Endothelial cell of umbilical vein (primary cell): ENCODE measurements around the gene CDCA3. TPM values are rescaled to one million over a fixed set of nuclear protein-coding genes. Genes with fewer than 3 reads are reported as not detected.

ENCODE experiments used
- BruUV-seq: library from RNA; stranded (reverse); fragments of 400-500 nt; replicated peaks from 2 replicates; lab custom pipeline; 2021; lab: Mats Ljungman, UMichigan
- CTCF ChIA-PET: fragments of 300-600, 350-600 bp; sonication (Branson Sonifier 250); formaldehyde crosslinking; loops from one replicate; lab custom pipeline; 2021; ENCODE audit warnings: antibody characterized with exemption, inconsistent platforms; lab: Charles Lee
- POLR2A ChIA-PET: fragments of 300-600, 350-600 bp; sonication (Branson Sonifier 250); formaldehyde crosslinking; loops from one replicate; lab custom pipeline; 2021; ENCODE audit warnings: antibody characterized with exemption, inconsistent platforms; lab: Charles Lee
- DNase-seq: peaks from one replicate; pipeline ENCODE4 v3.0.0-alpha.2; 2011; ENCODE audit warnings: low read depth, low spot score
- FAIRE-seq: peaks from 2 replicates; lab custom pipeline; 2011; peaks lifted over from hg19 to GRCh38; lab: Jason Lieb, UNC
- H2AFZ ChIP-seq: 2 replicates; pipeline ENCODE4 v1.6.0; 2012; ENCODE audit warnings: low read depth, low read length, control low read depth, inconsistent platforms
- H3K27ac ChIP-seq: 2 replicates; pipeline ENCODE4 v1.5.1; 2011; ENCODE audit warnings: low read depth, mild to moderate bottlenecking, control low read depth, low read length, moderate library complexity; ENCODE audit not compliant: insufficient read depth
- H3K27me3 ChIP-seq, 2 experiments: 2 replicates each; pipeline versions ENCODE4 v1.6.0 to v1.6.1; 2011; ENCODE audit warnings: low read length in 2 of 2, mixed read lengths in 1 of 2; ENCODE audit not compliant: control insufficient read depth in 2 of 2, insufficient read depth in 2 of 2
- H3K36me3 ChIP-seq, 2 experiments: 2 replicates in 1 of 2; 3 replicates in 1 of 2; pipeline ENCODE4 v1.5.1; 2011; ENCODE audit warnings: low read length in 2 of 2, mild to moderate bottlenecking in 1 of 2, moderate library complexity in 1 of 2; ENCODE audit not compliant: control insufficient read depth in 2 of 2, insufficient read depth in 2 of 2; ENCODE audit errors: extremely low read depth in 1 of 2
- H3K4me1 ChIP-seq: 3 replicates; pipeline ENCODE4 v1.5.1; 2011; ENCODE audit warnings: mild to moderate bottlenecking, low read length; ENCODE audit not compliant: control insufficient read depth, insufficient read depth; ENCODE audit errors: extremely low read depth
- H3K4me2 ChIP-seq: 2 replicates; pipeline ENCODE4 v1.6.1; 2011; ENCODE audit warnings: low read length, control low read depth, mixed read lengths; ENCODE audit not compliant: insufficient read depth
- H3K4me3 ChIP-seq, 3 experiments: fragments of 200-600 bp in 1 of 3; sonication (generic), shearing (Covaris generic) in 1 of 3; replicated peaks in 1 of 3; 2 replicates each; pipeline ENCODE4 v1.5.1; 2011 to 2016; ENCODE audit warnings: control low read depth in 3 of 3, low read length in 3 of 3, mild to moderate bottlenecking in 2 of 3, inconsistent platforms in 1 of 3, low read depth in 1 of 3, moderate library complexity in 1 of 3; ENCODE audit not compliant: insufficient read depth in 1 of 3
- H3K79me2 ChIP-seq: 2 replicates; pipeline ENCODE4 v1.6.0; 2012; ENCODE audit warnings: low read length, inconsistent platforms; ENCODE audit not compliant: control insufficient read depth, insufficient read depth
- H3K9ac ChIP-seq: replicated peaks from 2 replicates; pipeline ENCODE3; 2011; ENCODE audit warnings: low read length, control low read depth; ENCODE audit not compliant: insufficient read depth; ENCODE audit errors: extremely low read depth
- H3K9me1 ChIP-seq: replicated peaks from 3 replicates; pipeline ENCODE4 v1.6.0; 2011; ENCODE audit warnings: mild to moderate bottlenecking, low read length; ENCODE audit not compliant: control insufficient read depth, insufficient read depth; ENCODE audit errors: extremely low read depth
- H3K9me3 ChIP-seq: replicated peaks from 2 replicates; pipeline ENCODE4 v1.5.1; 2012; ENCODE audit warnings: low read length, inconsistent platforms; ENCODE audit not compliant: control insufficient read depth, insufficient read depth
- H4K20me1 ChIP-seq: replicated peaks from 2 replicates; pipeline ENCODE3; 2011; ENCODE audit warnings: mild to moderate bottlenecking, low read length; ENCODE audit not compliant: control insufficient read depth, insufficient read depth; ENCODE audit errors: extremely low read depth
- EZH2 ChIP-seq: IDR thresholded peaks from 2 replicates; pipeline ENCODE4 v1.6.1; 2012; ENCODE audit warnings: borderline replicate concordance, low read depth, mild to moderate bottlenecking, moderate library complexity, low read length, inconsistent platforms; ENCODE audit not compliant: severe bottlenecking
- FOS ChIP-seq: IDR thresholded peaks from 2 replicates; pipeline ENCODE4 v1.6.1; 2011; ENCODE audit warnings: mild to moderate bottlenecking, low read length, moderate library complexity, borderline replicate concordance; ENCODE audit not compliant: insufficient read depth
- GATA2 ChIP-seq: IDR thresholded peaks from 2 replicates; pipeline ENCODE4 v1.7.0; 2011; ENCODE audit warnings: low read depth, mild to moderate bottlenecking, moderate library complexity, mixed read lengths, low read length; ENCODE audit not compliant: insufficient read length, insufficient read depth
- JUN ChIP-seq: IDR thresholded peaks from 2 replicates; pipeline ENCODE4 v1.6.1; 2011; ENCODE audit warnings: borderline replicate concordance, low read depth; ENCODE audit not compliant: insufficient read length, insufficient read depth
- MYC ChIP-seq: IDR thresholded peaks from one replicate; pipeline ENCODE4 v1.6.1; 2011; ENCODE audit warnings: mild to moderate bottlenecking, low read depth, low read length
- POLR2A ChIP-seq: IDR thresholded peaks from 2 replicates; pipeline ENCODE4 v1.6.1; 2012; ENCODE audit warnings: low read depth, mild to moderate bottlenecking, control low read depth, low read length
- POLR2AphosphoS5 ChIP-seq: IDR thresholded peaks from 2 replicates; pipeline ENCODE4 v1.6.1; 2012; ENCODE audit warnings: low read depth, mild to moderate bottlenecking, control low read depth, low read length, moderate library complexity; ENCODE audit not compliant: insufficient read depth
- dilution Hi-C: fragments of 300-500 bp; cut with MboI; formaldehyde crosslinking; loops from one replicate; pipeline ENCODE4 v1.15.0; 2019; ENCODE audit warnings: low sequenced_read_pairs; ENCODE audit not compliant: extremely low pct_ligation_motif_present
- intact Hi-C: fragments of 100-400 bp; cut with micrococcal nuclease; formaldehyde crosslinking; loops from one replicate; pipeline ENCODE4 v1.10.0; 2022
- polyA plus RNA-seq, 4 experiments: library from polyadenylated mRNA; depleted of rRNA in 3 of 4; stranded (reverse) in 3 of 4; unstranded in 1 of 4; fragments of >200 nt; gene quantifications; 2 replicates each; pipeline versions ENCODE4 v1.2.1 to v1.2.3, GENCODE V29; 2011 to 2012; ENCODE audit warnings: missing spikeins in 1 of 4
- total RNA-seq: library from RNA; stranded (reverse); gene quantifications from 2 replicates; pipeline ENCODE4 v1.2.3, GENCODE V29; 2021
- TF ChIP-seq, protein P1 (sequence below), 2 donors: IDR thresholded peaks; 1 replicate in 1 of 2; 2 replicates in 1 of 2; pipeline ENCODE4 v1.5.1; 2011; ENCODE audit warnings: low read length in 2 of 2, mild to moderate bottlenecking in 2 of 2, moderate library complexity in 2 of 2, control low read depth in 1 of 2, inconsistent platforms in 1 of 2, low read depth in 1 of 2; ENCODE audit not compliant: insufficient read depth in 1 of 2; ENCODE audit errors: extremely low read depth in 1 of 2
- TF ChIP-seq, protein P2 (sequence below): IDR thresholded peaks from 2 replicates; pipeline ENCODE4 v1.6.1; 2011; ENCODE audit not compliant: insufficient read depth, insufficient read length

CDCA3 gene
- total and polyA plus RNA-seq, 2 donors (not counting 3 experiments of a cell fraction or from before 2014, with no cell fraction given), result 44.3 to 53.5 TPM

- intact Hi-C loops (no loop called here), dilution Hi-C loops (no loop called here)
- CTCF ChIA-PET, result interaction anchor here (1.8 kb wide), 1 partner anchor 13 kb away, joined by 3 read pairs; no protein-coding TSS in a partner anchor
- TF ChIP-seq JUN, result no peak
- no peak for TF ChIP-seq POLR2A
- TF ChIP-seq MYC, result no peak
- no peak for TF ChIP-seq GATA2
- Histone ChIP-seq H3K4me1 (peaks cover 24% of the 10 kb centered on the region), H3K4me3 (no peak overlapping the region), H3K27me3 (no peaks in the 10 kb centered on the region), H3K9me1 (no peaks in the 10 kb centered on the region), H2AFZ (no peak overlapping the region), H3K9ac (no peak overlapping the region), H4K20me1 (no peaks in the 10 kb centered on the region), H3K79me2 (peaks cover 37% of the 10 kb centered on the region), H3K27ac (no peak overlapping the region), H3K36me3 (peaks cover 9 to 28% of the 10 kb centered on the region in 2 experiments), H3K9me3 (no peaks in the 10 kb centered on the region), H3K4me2 (no peak overlapping the region)
- FAIRE-seq, result no peak
- POLR2A ChIA-PET, result no interaction called here
- BruUV-seq, result no TSS peak
- no peak for DNase-seq
Measured at GRCh38 chr12:6849427-6849826, 1.7 kb downstream of the CDCA3 start.

DNA sequence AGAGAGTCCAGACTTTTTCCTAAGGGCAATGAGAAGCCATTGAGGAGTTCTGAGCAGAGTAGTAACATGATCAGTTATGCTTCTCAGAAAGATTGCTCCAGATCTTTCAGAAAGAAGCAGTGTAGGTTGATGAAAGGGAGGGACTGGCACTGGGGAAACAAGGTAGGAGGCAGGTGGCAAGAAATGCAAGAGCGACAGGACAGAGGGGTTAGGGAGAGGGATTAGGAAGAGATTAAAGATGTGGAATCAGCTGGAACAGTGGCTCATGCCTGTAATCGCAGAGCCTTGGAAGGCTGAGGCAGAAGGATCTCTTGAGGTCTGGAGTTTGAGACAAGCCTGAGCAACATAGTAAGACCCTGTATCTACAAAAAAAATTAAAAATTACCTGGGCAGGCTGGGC is 3.4 kb downstream of the CDCA3 start:
- no peak overlapping the region for H3K27ac ChIP-seq
- POLR2A ChIA-PET, result no interaction called here
- no peaks in the 10 kb centered on the region for H3K27me3 ChIP-seq
- H4K20me1 ChIP-seq, result no peaks in the 10 kb centered on the region
- no peaks in the 10 kb centered on the region for H3K9me1 ChIP-seq
- CTCF ChIA-PET, result interaction anchor here (1.5 to 1.8 kb wide), 2 partner anchors 12 to 22 kb away, joined by 3 read pairs; no protein-coding TSS in a partner anchor
- H3K4me3 ChIP-seq, result no peak overlapping the region
- DNase-seq, result no peak
- dilution Hi-C loops (no loop called here), intact Hi-C loops (no loop called here)
- no peak overlapping the region for H3K9ac ChIP-seq
- TF ChIP-seq, protein P1, sequence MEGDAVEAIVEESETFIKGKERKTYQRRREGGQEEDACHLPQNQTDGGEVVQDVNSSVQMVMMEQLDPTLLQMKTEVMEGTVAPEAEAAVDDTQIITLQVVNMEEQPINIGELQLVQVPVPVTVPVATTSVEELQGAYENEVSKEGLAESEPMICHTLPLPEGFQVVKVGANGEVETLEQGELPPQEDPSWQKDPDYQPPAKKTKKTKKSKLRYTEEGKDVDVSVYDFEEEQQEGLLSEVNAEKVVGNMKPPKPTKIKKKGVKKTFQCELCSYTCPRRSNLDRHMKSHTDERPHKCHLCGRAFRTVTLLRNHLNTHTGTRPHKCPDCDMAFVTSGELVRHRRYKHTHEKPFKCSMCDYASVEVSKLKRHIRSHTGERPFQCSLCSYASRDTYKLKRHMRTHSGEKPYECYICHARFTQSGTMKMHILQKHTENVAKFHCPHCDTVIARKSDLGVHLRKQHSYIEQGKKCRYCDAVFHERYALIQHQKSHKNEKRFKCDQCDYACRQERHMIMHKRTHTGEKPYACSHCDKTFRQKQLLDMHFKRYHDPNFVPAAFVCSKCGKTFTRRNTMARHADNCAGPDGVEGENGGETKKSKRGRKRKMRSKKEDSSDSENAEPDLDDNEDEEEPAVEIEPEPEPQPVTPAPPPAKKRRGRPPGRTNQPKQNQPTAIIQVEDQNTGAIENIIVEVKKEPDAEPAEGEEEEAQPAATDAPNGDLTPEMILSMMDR (IDR thresholded peaks at IDR 0.05; ENCODE audit: extremely low read depth in 1 of 2, insufficient read depth in 1 of 2, low read depth in 1 of 2, low read length in 2 of 2), result no peak
- no peak for TF ChIP-seq EZH2
- no peak for TF ChIP-seq GATA2
- no peak for TF ChIP-seq MYC
- TF ChIP-seq POLR2A, result no peak
- TF ChIP-seq FOS, result no peak
- TF ChIP-seq, protein P2, sequence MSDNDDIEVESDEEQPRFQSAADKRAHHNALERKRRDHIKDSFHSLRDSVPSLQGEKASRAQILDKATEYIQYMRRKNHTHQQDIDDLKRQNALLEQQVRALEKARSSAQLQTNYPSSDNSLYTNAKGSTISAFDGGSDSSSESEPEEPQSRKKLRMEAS, result no peak
- no peak for TF ChIP-seq POLR2AphosphoS5
- TF ChIP-seq JUN, result no peak
- no peak overlapping the region for H2AFZ ChIP-seq
- H3K36me3 ChIP-seq, result peaks cover 9 to 38% of the 10 kb centered on the region in 2 experiments
- no peaks in the 10 kb centered on the region for H3K9me3 ChIP-seq
- H3K79me2 ChIP-seq, result peaks cover 20% of the 10 kb centered on the region
- H3K4me2 ChIP-seq, result no peak overlapping the region
- no peak for FAIRE-seq
- no TSS peak for BruUV-seq
- peaks cover 11% of the 10 kb centered on the region for H3K4me1 ChIP-seq
